ENCODE results near the gene BEND3. TPM values are rescaled to one million over a fixed set of nuclear protein-coding genes. Genes with fewer than 3 reads are reported as not detected.

The BEND3 gene
- total RNA-seq, 1 experiment from 2014 or later: 70.2 TPM

DNA sequence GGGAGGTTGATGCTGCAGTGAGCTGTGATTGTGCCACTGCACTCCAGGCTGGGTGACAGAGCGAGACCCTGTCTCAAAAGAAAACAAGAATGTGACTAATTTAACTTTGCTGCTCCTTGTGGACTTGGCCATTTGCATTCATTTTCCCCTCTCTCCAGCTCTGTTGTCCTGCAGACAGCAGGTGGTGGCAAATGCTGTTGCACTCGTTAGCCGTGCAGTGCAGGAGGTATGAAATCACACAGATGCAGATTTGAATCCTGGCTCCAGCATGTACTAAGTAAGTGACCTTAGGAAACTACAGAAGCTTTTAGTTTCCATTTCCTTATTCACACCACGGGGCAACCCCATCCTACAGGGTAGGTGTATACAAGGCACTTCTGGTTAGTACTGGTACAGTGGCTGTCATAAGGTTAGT, 9.6 kb upstream of the BEND3 start:
- peaks cover 12% of the 10 kb centered on the region; the same call in 1 of the 2 replicates for H3K4me1 ChIP-seq (ENCODE audit: insufficient read depth, low read length)
- no peak overlapping the region for H3K14ac ChIP-seq (ENCODE audit: insufficient read depth, low read length)

More for the DNA sequence above, 9.6 kb upstream of the BEND3 start:
- peak overlapping the region; percentile 42 to 99 (median 97) for H3K27ac Mint-ChIP-seq
- H3K4me3 Mint-ChIP-seq: peak overlapping the region in 1 of 2 experiments; percentile 47; a peak in 1 of 5 replicates
- Histone ChIP-seq H4K5ac (ENCODE audit: insufficient read length, low read depth, low read length) (no peak overlapping the region), H2BK12ac (ENCODE audit: insufficient read length, low read depth, low read length) (no peak overlapping the region), H4K91ac (ENCODE audit: insufficient read length, low read depth, low read length) (no peak overlapping the region), H2BK120ac (ENCODE audit: low read depth, low read length, poor library complexity, severe bottlenecking) (no peak overlapping the region), H2BK20ac (ENCODE audit: low read depth, low read length, poor library complexity, severe bottlenecking) (no peak overlapping the region), H3K9ac (ENCODE audit: extremely low read depth, insufficient read length, low read length) (no peak overlapping the region), H3K27me3 (ENCODE audit: insufficient read depth, low read length) (no peaks in the 10 kb centered on the region), H2BK5ac (ENCODE audit: insufficient read length, low read length) (no peak overlapping the region), H4K8ac (replicated peaks; ENCODE audit: insufficient read length, low read depth, low read length) (no peak overlapping the region), H2AK5ac (ENCODE audit: insufficient read length, low read length) (no peak overlapping the region), H3K23me2 (ENCODE audit: insufficient read length, low read depth, low read length, poor library complexity, severe bottlenecking) (no peaks in the 10 kb centered on the region), H3K23ac (ENCODE audit: insufficient read length, low read depth, low read length) (no peak overlapping the region), H3K56ac (ENCODE audit: insufficient read length, low read depth, low read length) (no peak overlapping the region), H3K79me2 (ENCODE audit: insufficient read depth, low read length) (no peaks in the 10 kb centered on the region), H3K4ac (ENCODE audit: low read depth, low read length) (no peak overlapping the region), H2AFZ (ENCODE audit: low read length) (no peak overlapping the region), H3K4me2 (ENCODE audit: insufficient read depth, insufficient read length, low read length) (no peak overlapping the region), H2BK15ac (ENCODE audit: low read depth, low read length) (no peak overlapping the region), H3K9me3 (ENCODE audit: control insufficient read depth, low read depth, low read length) (no peaks in the 10 kb centered on the region), H3T11ph (ENCODE audit: low read length) (no peak overlapping the region), H3K79me1 (ENCODE audit: insufficient read depth, low read depth, low read length, poor library complexity, severe bottlenecking) (no peaks in the 10 kb centered on the region), H4K20me1 (ENCODE audit: control insufficient read depth, insufficient read depth, insufficient read length) (no peaks in the 10 kb centered on the region), H3K18ac (ENCODE audit: insufficient read length, low read depth, low read length) (no peak overlapping the region), H3K27ac (ENCODE audit: insufficient read length, low read depth, low read length) (no peak overlapping the region)
- no peaks in the 10 kb centered on the region; a peak in 1 of 7 replicates for H3K36me3 Mint-ChIP-seq (ENCODE audit: insufficient read depth in 1 of 3, low read depth in 3 of 3)
- peaks cover 48 to 50% of the 10 kb centered on the region in 2 experiments for H3K4me1 Mint-ChIP-seq
- H3K9me3 Mint-ChIP-seq: peaks cover 0 to 1% of the 10 kb centered on the region in 2 experiments; a peak in 1 of 5 replicates
- DNase-seq: no peak
- no CpG with 5 or more reads among the region's 4 CpGs for WGBS (ENCODE audit: extremely low coverage, insufficient read length, low lambda C conversion rate)
- TF ChIP-seq, protein P1, sequence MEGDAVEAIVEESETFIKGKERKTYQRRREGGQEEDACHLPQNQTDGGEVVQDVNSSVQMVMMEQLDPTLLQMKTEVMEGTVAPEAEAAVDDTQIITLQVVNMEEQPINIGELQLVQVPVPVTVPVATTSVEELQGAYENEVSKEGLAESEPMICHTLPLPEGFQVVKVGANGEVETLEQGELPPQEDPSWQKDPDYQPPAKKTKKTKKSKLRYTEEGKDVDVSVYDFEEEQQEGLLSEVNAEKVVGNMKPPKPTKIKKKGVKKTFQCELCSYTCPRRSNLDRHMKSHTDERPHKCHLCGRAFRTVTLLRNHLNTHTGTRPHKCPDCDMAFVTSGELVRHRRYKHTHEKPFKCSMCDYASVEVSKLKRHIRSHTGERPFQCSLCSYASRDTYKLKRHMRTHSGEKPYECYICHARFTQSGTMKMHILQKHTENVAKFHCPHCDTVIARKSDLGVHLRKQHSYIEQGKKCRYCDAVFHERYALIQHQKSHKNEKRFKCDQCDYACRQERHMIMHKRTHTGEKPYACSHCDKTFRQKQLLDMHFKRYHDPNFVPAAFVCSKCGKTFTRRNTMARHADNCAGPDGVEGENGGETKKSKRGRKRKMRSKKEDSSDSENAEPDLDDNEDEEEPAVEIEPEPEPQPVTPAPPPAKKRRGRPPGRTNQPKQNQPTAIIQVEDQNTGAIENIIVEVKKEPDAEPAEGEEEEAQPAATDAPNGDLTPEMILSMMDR (conservative IDR thresholded peaks at IDR 0.05): no peak; the same call in 2 of the 3 replicates
- no peaks in the 10 kb centered on the region for H3K27me3 Mint-ChIP-seq (ENCODE audit: low read depth)

Data from H9 (cell line).